Activated CD8-positive, alpha-beta T cell treated with anti-CD3 and anti-CD28 coated beads, Interleukin-2, amount 10 ng/mL, durations not matched to agents 7 days and 5 days (primary cell): Measurements from ENCODE around the gene LUZP1. TPM values are rescaled to one million over a fixed set of nuclear protein-coding genes. Genes with fewer than 3 reads are reported as not detected.

Experiments
- ATAC-seq: fragments of 150-1000 bp; cut with Tn5 transposase; one replicate; pipeline ENCODE4 v1.10.0; 2021; ENCODE audit warnings: moderate library complexity
- CTCF ChIA-PET: fragments of 350-600 bp; sonication (Branson Sonifier 250); formaldehyde crosslinking; loops from one replicate; lab custom pipeline; 2021; ENCODE audit warnings: antibody characterized with exemption; lab: Charles Lee
- POLR2A ChIA-PET: fragments of 350-600 bp; sonication (Branson Sonifier 250); formaldehyde crosslinking; loops from one replicate; lab custom pipeline; 2021; ENCODE audit warnings: antibody characterized with exemption; lab: Charles Lee
- DNase-seq: peaks from one replicate; pipeline ENCODE4 v3.0.0-alpha.2; 2020
- H3K27ac Mint-ChIP-seq: one replicate; pipeline ENCODE4 v1.8.0; 2021; ENCODE audit warnings: mild to moderate bottlenecking, mixed read lengths
- H3K27me3 Mint-ChIP-seq: one replicate; pipeline ENCODE4 v1.8.0; 2021; ENCODE audit warnings: low read depth, mixed read lengths
- H3K36me3 Mint-ChIP-seq: one replicate; pipeline ENCODE4 v1.8.0; 2021; ENCODE audit warnings: low read depth, mixed read lengths
- H3K4me1 Mint-ChIP-seq: one replicate; pipeline ENCODE4 v1.8.0; 2021; ENCODE audit warnings: low read depth, mixed read lengths
- H3K4me3 Mint-ChIP-seq: one replicate; pipeline ENCODE4 v1.8.0; 2021; ENCODE audit warnings: mild to moderate bottlenecking, mixed read lengths
- H3K9me3 Mint-ChIP-seq: one replicate; pipeline ENCODE4 v1.8.0; 2022; ENCODE audit warnings: mixed read lengths; ENCODE audit not compliant: insufficient read depth
- total RNA-seq, 2 experiments: library from RNA; stranded (reverse); gene quantifications; one replicate each; pipeline ENCODE4 v1.2.3, GENCODE V29; 2021

LUZP1 gene
- total RNA-seq, 2 experiments from 2014 or later: 15.2 to 16.0 TPM

DNA sequence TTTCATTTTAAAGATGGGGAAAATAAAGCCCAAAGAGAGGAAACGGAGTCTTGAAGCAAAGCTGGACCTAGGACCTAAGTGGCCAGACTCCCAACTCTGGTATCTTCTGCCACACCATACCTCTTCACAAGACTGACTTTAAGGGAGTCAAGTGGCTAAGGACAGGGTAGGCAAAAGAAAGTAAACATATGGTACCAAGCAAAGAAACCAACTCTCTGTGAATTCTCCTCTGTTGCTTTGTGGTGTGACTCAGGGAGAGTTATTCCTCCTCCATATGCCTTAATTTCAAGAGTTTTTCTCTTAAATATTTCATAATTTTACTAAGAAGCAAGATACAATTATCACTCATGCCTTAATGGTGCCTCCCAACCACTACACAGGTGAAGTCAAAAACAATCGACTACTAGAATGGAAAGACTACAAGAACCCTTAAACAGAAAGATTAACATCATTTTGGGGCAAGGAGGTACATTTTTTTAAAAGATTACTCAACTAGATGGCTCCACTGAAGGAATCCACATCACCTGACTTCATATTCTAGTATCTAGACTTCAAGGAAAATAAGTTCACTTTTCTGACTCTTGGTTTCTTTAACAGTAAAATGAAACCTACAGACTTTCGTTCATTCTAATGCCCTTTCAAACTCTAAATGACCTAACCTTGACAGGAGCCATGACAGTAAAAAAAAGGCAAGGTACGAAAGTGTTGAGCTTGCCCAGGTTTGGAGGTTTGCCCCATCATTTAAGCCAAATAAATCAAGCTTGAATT, 44.2 kb downstream of the LUZP1 start:
- Mint-ChIP-seq H3K27ac (no peak overlapping the region), H3K4me1 (peaks cover 17% of the 10 kb centered on the region), H3K9me3 (no peaks in the 10 kb centered on the region), H3K4me3 (no peak overlapping the region), H3K36me3 (no peaks in the 10 kb centered on the region), H3K27me3 (no peaks in the 10 kb centered on the region)
- ChIA-PET POLR2A (no interaction called here), CTCF (interaction anchor here (0.8 to 2.1 kb wide), 2 partner anchors 54 to 60 kb away, joined by 3 to 9 read pairs; no protein-coding TSS in a partner anchor)
- ATAC-seq (no peak), DNase-seq (no peak)

DNA sequence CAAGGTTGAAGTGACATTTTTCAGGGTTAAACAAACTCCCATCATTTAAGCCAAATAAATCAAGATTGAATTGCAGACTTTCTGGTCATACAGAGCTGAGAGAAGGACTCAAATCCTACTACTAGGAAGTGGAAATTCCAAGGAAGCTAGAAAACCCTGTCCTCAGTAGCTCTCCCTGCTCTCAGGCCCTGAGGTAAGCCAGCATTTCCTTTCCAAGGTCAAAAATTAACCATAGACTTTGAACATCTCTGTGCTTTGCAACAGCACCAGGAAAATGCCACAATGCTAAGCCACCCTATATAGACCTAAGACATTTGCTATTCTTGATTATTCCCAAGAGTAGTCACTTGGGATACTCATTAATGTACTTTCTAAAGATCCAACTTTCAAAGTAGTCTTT, 45.1 kb downstream of the LUZP1 start:
- Mint-ChIP-seq H3K9me3 (no peaks in the 10 kb centered on the region), H3K4me1 (peaks cover 26% of the 10 kb centered on the region), H3K36me3 (no peaks in the 10 kb centered on the region), H3K4me3 (no peak overlapping the region), H3K27ac (no peak overlapping the region), H3K27me3 (no peaks in the 10 kb centered on the region)
- POLR2A ChIA-PET: no interaction called here
- no peak for ATAC-seq
- no peak for DNase-seq
- CTCF ChIA-PET: interaction anchor here (0.8 to 2.1 kb wide), 4 partner anchors 24 to 61 kb away, joined by 3 to 9 read pairs (median 4); no protein-coding TSS in a partner anchor

DNA sequence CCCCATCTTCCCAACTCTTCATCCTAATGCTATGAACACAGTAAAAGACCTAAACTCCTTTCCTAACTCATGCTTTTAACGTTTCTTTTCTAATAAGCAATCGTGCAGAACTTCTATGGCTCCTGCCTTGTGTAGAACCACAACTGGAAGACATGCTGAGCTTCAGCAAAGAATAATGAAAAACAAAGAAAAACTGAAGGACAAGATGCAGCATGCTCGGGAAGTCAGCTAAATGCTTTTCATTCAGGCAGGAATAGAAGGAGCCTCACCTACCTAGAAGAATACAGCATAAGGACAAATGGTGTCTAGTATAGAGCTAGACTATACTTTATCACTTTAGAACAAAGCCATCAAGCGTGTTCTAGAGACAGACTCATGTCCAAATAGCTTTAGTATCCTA, 45.9 kb downstream of the LUZP1 start:
- POLR2A ChIA-PET: no interaction called here

DNA sequence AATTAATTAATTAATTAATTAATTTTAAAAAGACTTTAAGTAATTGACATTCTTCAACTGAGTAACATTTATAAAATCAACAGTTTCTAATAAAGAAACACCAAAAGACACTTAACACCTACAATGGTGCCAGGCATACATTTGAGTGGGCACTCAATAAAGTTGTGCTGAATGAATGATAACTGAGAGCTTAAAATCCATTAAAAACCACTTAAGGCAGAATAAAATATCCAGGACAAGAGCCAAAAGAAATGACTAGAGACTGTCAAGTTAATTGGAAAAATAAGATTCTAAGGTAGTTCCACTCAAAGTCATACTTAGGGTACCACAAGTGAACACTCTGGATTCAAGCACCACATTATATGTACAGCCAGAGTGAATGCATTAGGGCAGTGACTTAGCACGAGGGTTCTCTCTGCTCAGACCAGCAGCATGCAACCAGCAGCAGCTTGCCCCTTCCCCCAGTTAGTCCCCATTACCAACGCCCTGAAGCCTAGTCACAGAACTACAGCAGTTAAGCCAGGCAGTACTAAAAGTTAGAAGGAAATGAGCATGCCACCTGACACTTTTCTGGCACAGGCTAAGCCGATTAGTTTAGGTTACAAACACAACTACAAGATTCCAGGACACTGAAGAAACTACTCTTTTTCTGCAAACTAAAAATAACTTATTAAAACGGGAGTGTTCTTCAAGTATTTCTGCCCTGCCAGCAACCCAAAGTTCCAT, 46.5 kb downstream of the LUZP1 start:
- Mint-ChIP-seq H3K36me3 (no peaks in the 10 kb centered on the region), H3K4me3 (no peak overlapping the region), H3K4me1 (peaks cover 32% of the 10 kb centered on the region), H3K9me3 (no peaks in the 10 kb centered on the region), H3K27me3 (no peaks in the 10 kb centered on the region), H3K27ac (no peak overlapping the region)
- DNase-seq: no peak
- POLR2A ChIA-PET: no interaction called here
- no peak for ATAC-seq
- CTCF ChIA-PET: interaction anchor here (1.0 to 4.7 kb wide), 3 partner anchors 22 to 62 kb away, joined by 3 to 46 read pairs (median 5); no protein-coding TSS in a partner anchor

More for the DNA sequence above, 45.9 kb downstream of the LUZP1 start:
- Mint-ChIP-seq H3K27me3 (no peaks in the 10 kb centered on the region), H3K27ac (no peak overlapping the region), H3K4me1 (peaks cover 29% of the 10 kb centered on the region), H3K9me3 (no peaks in the 10 kb centered on the region), H3K4me3 (no peak overlapping the region), H3K36me3 (no peaks in the 10 kb centered on the region)
- ATAC-seq (no peak), DNase-seq (no peak)
- CTCF ChIA-PET: interaction anchor here (1.0 to 1.2 kb wide), 2 partner anchors 25 to 62 kb away, joined by 3 to 5 read pairs; no protein-coding TSS in a partner anchor

DNA sequence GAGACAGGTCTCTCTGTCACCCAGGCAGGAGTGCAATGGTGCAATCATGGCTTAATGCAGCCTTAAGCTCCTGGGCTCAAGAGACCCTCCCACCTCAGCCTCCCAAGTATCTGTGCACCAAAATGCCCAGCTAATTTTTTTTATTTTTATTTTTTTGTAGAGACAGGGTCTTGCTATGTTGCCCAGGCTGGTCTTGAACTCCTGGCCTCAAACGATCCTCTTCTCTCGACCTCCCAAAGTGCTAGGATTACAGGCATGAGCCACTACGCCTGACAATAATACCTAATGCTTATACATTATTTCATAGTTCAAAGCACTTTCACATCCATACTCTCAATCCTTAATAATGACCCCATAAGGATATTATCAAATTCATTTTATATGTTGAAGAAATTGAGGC, 48.3 kb downstream of the LUZP1 start:
- no peak overlapping the region for H3K4me3 Mint-ChIP-seq
- POLR2A ChIA-PET: interaction anchor here (0.8 to 1.1 kb wide), 2 partner anchors 48 to 53 kb away, joined by 3 to 5 read pairs; partner anchors contain the start of gene LUZP1
- H3K27me3 Mint-ChIP-seq: peaks cover 2% of the 10 kb centered on the region
- no peaks in the 10 kb centered on the region for H3K9me3 Mint-ChIP-seq
- CTCF ChIA-PET: interaction anchor here (4.0 to 4.7 kb wide), 2 partner anchors 21 to 64 kb away, joined by 32 to 46 read pairs; no protein-coding TSS in a partner anchor
- DNase-seq: no peak
- no peak overlapping the region for H3K27ac Mint-ChIP-seq
- peaks cover 46% of the 10 kb centered on the region for H3K4me1 Mint-ChIP-seq
- H3K36me3 Mint-ChIP-seq: no peaks in the 10 kb centered on the region
- no peak for ATAC-seq

DNA sequence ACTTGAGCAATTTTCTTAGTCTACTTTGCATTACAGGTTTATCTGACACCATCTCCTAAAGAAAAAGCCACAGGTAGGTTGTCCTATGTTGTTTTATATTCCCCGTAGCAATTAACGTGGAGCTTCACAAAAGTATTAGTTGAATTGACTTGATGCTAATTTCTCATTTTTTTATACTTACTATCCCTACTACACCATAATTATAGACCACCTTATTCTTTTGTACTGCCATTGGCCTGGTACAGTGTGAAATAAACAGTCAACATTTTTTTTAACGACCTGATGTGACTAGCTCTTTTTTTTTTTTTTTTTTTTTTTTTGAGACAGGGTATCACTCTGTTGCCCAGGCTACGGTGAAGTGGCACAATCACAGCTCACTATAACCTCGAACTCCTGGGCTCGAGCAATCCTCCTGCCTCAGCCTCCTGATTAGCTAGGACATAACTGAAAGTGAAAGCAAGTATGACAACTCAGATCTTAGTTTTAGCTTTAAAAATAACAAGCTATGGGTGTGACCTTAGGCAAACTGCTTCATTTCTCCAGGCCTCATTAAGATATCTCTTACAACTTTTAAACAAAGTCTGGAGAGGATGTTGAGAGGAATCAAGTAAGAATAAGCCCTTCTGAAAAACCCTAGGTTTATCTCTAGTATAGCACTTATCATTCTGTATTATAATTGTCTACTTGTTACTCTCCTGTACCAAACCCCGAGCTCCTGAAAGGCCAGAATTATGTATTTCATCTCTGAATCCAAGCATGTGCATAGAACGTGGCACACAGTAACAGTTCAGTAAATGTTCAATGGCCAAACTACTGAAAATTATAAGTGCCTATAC, 49.5 kb downstream of the LUZP1 start:
- Mint-ChIP-seq H3K9me3 (no peaks in the 10 kb centered on the region), H3K4me3 (peak overlapping the region; percentile 58), H3K36me3 (no peaks in the 10 kb centered on the region), H3K4me1 (peaks cover 54% of the 10 kb centered on the region), H3K27me3 (peaks cover 2% of the 10 kb centered on the region), H3K27ac (peak overlapping the region; percentile 84)
- peak; percentile 89 for ATAC-seq
- POLR2A ChIA-PET: interaction anchor here (0.8 to 1.4 kb wide), 2 partner anchors 16 to 54 kb away, joined by 3 to 6 read pairs; no protein-coding TSS in a partner anchor
- DNase-seq: peak; percentile 63
- CTCF ChIA-PET: interaction anchor here (1.0 to 4.7 kb wide), 5 partner anchors 9 to 65 kb away, joined by 5 to 46 read pairs (median 6); no protein-coding TSS in a partner anchor

DNA sequence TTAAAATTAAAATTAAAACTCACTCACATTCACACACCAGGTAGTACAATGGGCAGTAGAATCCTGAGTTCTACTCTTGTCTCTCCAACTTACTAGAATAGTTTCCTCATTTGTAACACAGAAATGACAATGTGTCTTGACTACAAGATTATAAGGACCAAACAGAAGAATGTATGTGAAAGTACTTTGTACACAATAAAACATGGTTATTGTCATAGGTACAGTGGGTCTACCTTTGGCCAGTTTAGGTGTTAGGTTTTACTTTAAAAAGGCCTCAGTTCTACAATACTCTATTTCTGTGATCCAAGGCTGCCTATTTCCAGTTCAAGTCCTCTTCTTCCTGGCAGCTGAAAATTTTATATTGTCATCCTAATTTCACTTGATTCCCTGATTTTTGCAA, 50.2 kb downstream of the LUZP1 start:
- Mint-ChIP-seq H3K4me1 (peaks cover 53% of the 10 kb centered on the region), H3K27ac (peak overlapping the region; percentile 84), H3K36me3 (no peaks in the 10 kb centered on the region), H3K4me3 (peak overlapping the region; percentile 58), H3K27me3 (peaks cover 2% of the 10 kb centered on the region), H3K9me3 (no peaks in the 10 kb centered on the region)
- DNase-seq (no peak), ATAC-seq (no peak)
- ChIA-PET POLR2A (interaction anchor here (1.4 kb wide), 1 partner anchor 15 kb away, joined by 6 read pairs; no protein-coding TSS in a partner anchor), CTCF (interaction anchor here (4.0 to 4.7 kb wide), 2 partner anchors 19 to 66 kb away, joined by 32 to 46 read pairs; no protein-coding TSS in a partner anchor)

DNA sequence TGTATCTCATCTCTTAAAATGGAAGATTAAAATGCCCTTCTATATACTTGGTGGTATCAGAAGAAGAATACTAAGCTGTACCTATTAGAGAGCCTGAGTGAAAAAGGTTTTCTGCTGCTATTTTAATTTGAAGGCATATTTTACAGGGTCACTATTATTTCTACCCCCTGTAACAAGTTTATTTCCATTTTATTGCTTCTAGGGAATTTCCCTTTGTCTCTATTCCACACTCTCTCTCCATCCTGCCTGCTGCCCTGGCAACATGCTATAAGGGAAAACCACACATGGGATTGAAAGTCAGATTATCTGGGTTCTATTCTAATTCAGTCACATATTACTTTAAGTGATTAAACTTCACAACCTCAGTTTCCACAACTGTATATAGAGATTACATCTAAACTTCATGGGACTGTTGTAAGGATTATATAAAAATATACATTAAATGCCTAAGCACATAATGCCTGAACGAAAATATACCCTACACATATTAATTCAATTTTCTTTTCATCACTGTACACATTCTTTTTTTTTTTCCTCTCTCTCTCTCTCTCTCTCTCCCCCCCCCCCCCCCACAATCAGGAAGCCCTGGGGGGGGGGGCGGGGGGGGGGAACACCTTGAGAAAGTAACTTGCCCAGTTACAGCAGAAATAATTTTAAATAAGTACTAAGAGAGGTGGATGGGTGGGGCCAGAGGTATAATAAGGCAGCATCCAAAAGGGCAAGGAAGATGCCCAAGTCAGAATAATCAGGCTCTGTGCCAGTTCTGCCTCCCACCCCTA, 51.5 kb downstream of the LUZP1 start:
- DNase-seq (no peak), ATAC-seq (no peak)
- no peak overlapping the region for H3K4me3 Mint-ChIP-seq
- POLR2A ChIA-PET: interaction anchor here (0.5 to 0.6 kb wide), 2 partner anchors 28 to 1848 kb away, joined by 3 to 4 read pairs; no protein-coding TSS in a partner anchor
- no peaks in the 10 kb centered on the region for H3K36me3 Mint-ChIP-seq
- H3K27me3 Mint-ChIP-seq: peaks cover 2% of the 10 kb centered on the region
- CTCF ChIA-PET: interaction anchor here (2.3 to 4.7 kb wide), 3 partner anchors 17 to 68 kb away, joined by 13 to 46 read pairs (median 32); no protein-coding TSS in a partner anchor
- H3K9me3 Mint-ChIP-seq: no peaks in the 10 kb centered on the region
- peaks cover 61% of the 10 kb centered on the region for H3K4me1 Mint-ChIP-seq
- H3K27ac Mint-ChIP-seq: no peak overlapping the region

DNA sequence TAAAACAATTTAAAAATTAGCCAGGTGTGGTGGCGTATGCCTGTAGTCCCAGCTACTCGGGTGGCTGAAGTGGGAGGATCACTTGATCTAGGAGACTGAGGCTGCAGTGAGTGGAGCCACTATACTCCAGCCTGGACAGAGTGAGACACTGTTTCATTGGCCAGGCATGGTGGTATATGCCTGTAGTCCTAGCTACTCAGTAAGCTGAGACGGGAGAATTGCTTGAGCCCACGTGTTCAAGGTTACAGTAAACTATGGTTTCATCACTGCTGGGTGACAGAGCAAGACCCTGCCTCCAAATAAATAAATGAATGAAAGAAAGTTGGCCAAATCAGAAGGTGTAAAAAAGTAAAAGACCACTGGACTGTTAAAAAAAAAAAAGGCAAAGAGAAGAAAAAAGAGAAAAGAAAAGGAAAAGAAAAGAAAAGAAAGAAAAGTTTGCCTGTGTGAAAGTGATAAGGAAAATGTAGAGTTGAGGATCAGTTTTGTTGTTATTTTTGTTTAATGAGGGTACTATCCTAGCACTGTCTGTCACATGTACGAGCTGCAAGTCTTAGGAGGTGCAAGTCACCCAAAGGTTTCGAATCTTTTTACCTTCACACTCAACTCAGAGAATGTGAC, 52.3 kb downstream of the LUZP1 start:
- Mint-ChIP-seq H3K27ac (peak overlapping the region; percentile 43), H3K4me1 (peaks cover 69% of the 10 kb centered on the region), H3K4me3 (no peak overlapping the region), H3K9me3 (no peaks in the 10 kb centered on the region), H3K36me3 (no peaks in the 10 kb centered on the region), H3K27me3 (peaks cover 2% of the 10 kb centered on the region)
- ChIA-PET POLR2A (interaction anchor here (0.5 to 0.6 kb wide), 2 partner anchors 27 to 1848 kb away, joined by 3 to 4 read pairs; no protein-coding TSS in a partner anchor), CTCF (interaction anchor here (2.3 to 7.1 kb wide), 2 partner anchors 16 to 68 kb away, joined by 13 to 92 read pairs; no protein-coding TSS in a partner anchor)
- no peak for DNase-seq
- no peak for ATAC-seq
